ENCODE data around the gene SELENON.

DNA sequence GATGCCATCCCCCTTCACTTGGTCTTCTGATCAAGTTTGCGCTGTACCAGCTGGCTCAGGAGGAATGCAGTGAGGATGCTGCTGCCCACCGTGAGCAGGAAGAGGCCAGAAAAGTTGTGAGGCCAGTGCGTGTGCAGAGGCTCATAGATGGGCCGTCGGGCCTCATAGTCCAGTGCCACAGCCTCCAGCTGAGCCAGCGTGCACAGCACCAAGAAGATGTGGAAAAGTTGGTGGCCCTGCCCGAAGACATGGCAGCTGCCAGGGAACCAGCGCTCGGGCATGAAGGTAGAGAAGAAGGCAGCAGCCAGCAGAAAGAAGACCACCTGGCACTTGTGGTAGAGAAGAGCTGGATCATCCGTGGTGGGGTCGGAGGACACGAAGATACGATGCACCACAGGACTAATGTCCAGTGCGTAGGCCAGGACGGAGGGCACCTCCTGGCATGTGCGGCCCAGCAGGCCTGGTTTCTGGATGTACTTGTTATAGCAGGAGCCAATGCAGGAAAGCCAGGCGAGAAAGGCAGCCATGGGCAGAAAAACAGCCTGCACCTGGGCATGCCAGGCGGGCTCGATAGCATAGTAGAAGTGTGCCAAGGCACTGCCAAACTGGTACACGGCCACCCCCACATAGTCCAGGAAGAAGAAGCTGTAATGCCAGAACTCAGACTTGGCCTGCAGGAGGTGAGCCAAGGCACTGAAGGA, 62.9 kb downstream of the SELENON start:
- no peak for TF ChIP-seq CTCF (IDR thresholded peaks at IDR 0.05)
- no peak for TF ChIP-seq POLR2A (IDR thresholded peaks at IDR 0.05)

All from adrenal gland (tissue), 5 donors.